Vagina (tissue), 2 donors: ENCODE measurements around the gene HNRNPC. TPM values are rescaled to one million over a fixed set of nuclear protein-coding genes. Genes with fewer than 3 reads are reported as not detected.
"Not testable (repeated sequence)": the region's sequence is repeated elsewhere in the genome, so short reads cannot be mapped to it uniquely, and the experiment has no call there.

Experiments used
- DNase-seq, 2 donors: peaks; one replicate each; pipeline ENCODE4 v3.0.0-alpha.2; 2017; ENCODE audit errors: extremely low spot score in 2 of 2
- H3K27ac ChIP-seq: fragments of 200-600 bp; sonication (generic); one replicate; pipeline ENCODE4 v1.5.1; 2019
- H3K27me3 ChIP-seq: fragments of 200-600 bp; sonication (generic); one replicate; pipeline ENCODE4 v1.5.1; 2019
- H3K36me3 ChIP-seq, 2 donors: fragments of 200-600 bp; sonication (generic); one replicate each; pipeline ENCODE4 v1.5.1; 2017 to 2019
- H3K4me1 ChIP-seq: fragments of 200-600 bp; sonication (generic); one replicate; pipeline ENCODE4 v1.5.1; 2019
- H3K4me3 ChIP-seq, 2 donors: fragments of 200-600 bp; sonication (generic); 1 replicate in 1 of 2; 2 replicates in 1 of 2; pipeline ENCODE4 v1.5.1; 2016 to 2019
- H3K9me3 ChIP-seq: fragments of 200-600 bp; sonication (generic); one replicate; pipeline ENCODE4 v1.5.1; 2019
- CTCF ChIP-seq, 3 experiments: fragments of 450-650 bp in 2 of 3; fragments of 200-600 bp in 1 of 3; sonication (generic) in 1 of 3; IDR thresholded peaks; one replicate each; pipeline ENCODE4 v1.5.1; 2017 to 2019; ENCODE audit warnings: antibody characterized with exemption in 3 of 3, mild to moderate bottlenecking in 2 of 3, moderate library complexity in 2 of 3
- POLR2A ChIP-seq, 2 donors: fragments of 450-650 bp; IDR thresholded peaks; one replicate each; pipeline ENCODE4 v1.6.1; 2017; ENCODE audit warnings: antibody characterized with exemption in 2 of 2, mild to moderate bottlenecking in 2 of 2, moderate library complexity in 2 of 2
- POLR2AphosphoS5 ChIP-seq, 2 donors: sonication (generic); formaldehyde crosslinking; IDR thresholded peaks; one replicate each; pipeline ENCODE4 v1.9.0; 2017; ENCODE audit warnings: antibody characterized with exemption in 2 of 2, mild to moderate bottlenecking in 2 of 2, low read depth in 1 of 2; ENCODE audit not compliant: insufficient read depth in 1 of 2
- intact Hi-C: fragments of 100-400 bp; cut with DNase I; formaldehyde crosslinking; loops from one replicate; pipeline ENCODE4 v1.15.1; 2023
- total RNA-seq: library from RNA; depleted of rRNA; stranded (reverse); fragments of >200 nt; gene quantifications from one replicate; pipeline ENCODE4 v1.2.3, GENCODE V29; 2016

Gene HNRNPC
- total RNA-seq, 1 donor from 2014 or later, result 345 TPM

GRCh38 chr14:21227981-21228380 is 41.3 kb downstream of the HNRNPC start:
- peaks cover 0 to 83% of the 10 kb centered on the region in 2 donors for H3K36me3 ChIP-seq
- H3K4me3 ChIP-seq, result no peak overlapping the region
- H3K27me3 ChIP-seq, result no peaks in the 10 kb centered on the region
- peaks cover 39% of the 10 kb centered on the region for H3K4me1 ChIP-seq
- H3K9me3 ChIP-seq, result no peaks in the 10 kb centered on the region
- intact Hi-C loops, result no loop called here
- TF ChIP-seq POLR2AphosphoS5 (IDR thresholded peaks at IDR 0.05; ENCODE audit: insufficient read depth in 1 of 2, low read depth in 1 of 2), result no peak
- TF ChIP-seq CTCF (IDR thresholded peaks at IDR 0.05), result no peak
- TF ChIP-seq POLR2A (IDR thresholded peaks at IDR 0.05), result no peak
- H3K27ac ChIP-seq, result no peak overlapping the region
- DNase-seq, result no peak

- no peaks in the 10 kb centered on the region for H3K9me3 ChIP-seq
- TF ChIP-seq CTCF (IDR thresholded peaks at IDR 0.05) (no peak), POLR2AphosphoS5 (IDR thresholded peaks at IDR 0.05; ENCODE audit: insufficient read depth in 1 of 2, low read depth in 1 of 2) (no peak)
- no peak overlapping the region for H3K27ac ChIP-seq
- peaks cover 0 to 85% of the 10 kb centered on the region in 2 donors for H3K36me3 ChIP-seq
- peaks cover 31% of the 10 kb centered on the region for H3K4me1 ChIP-seq
- DNase-seq, result no peak
- H3K27me3 ChIP-seq, result no peaks in the 10 kb centered on the region
- H3K4me3 ChIP-seq, result no peak overlapping the region
- intact Hi-C loops, result no loop called here
These were observed 42.1 kb downstream of the HNRNPC start for GRCh38 chr14:21227150-21227549.

- Histone ChIP-seq H3K36me3 (peaks cover 0 to 81% of the 10 kb centered on the region in 2 donors), H3K9me3 (no peaks in the 10 kb centered on the region), H3K27ac (no peak overlapping the region), H3K27me3 (no peaks in the 10 kb centered on the region), H3K4me3 (no peak overlapping the region), H3K4me1 (peaks cover 26% of the 10 kb centered on the region)
- no peak for TF ChIP-seq POLR2A (IDR thresholded peaks at IDR 0.05)
- no peak for TF ChIP-seq CTCF (IDR thresholded peaks at IDR 0.05)
- no peak for TF ChIP-seq POLR2AphosphoS5 (IDR thresholded peaks at IDR 0.05; ENCODE audit: insufficient read depth in 1 of 2, low read depth in 1 of 2)
- intact Hi-C loops, result no loop called here
- no peak for DNase-seq
These were observed 42.8 kb downstream of the HNRNPC start for GRCh38 chr14:21226467-21226866.

- H3K4me3 ChIP-seq, intact Hi-C loops, H3K27me3 ChIP-seq, H3K9me3 ChIP-seq, DNase-seq, H3K27ac ChIP-seq: not testable (repeated sequence)
- peaks cover 29% of the 10 kb centered on the region for H3K4me1 ChIP-seq
- H3K36me3 ChIP-seq, result peaks cover 0 to 68% of the 10 kb centered on the region in 2 donors
These were observed 44.1 kb downstream of the HNRNPC start for GRCh38 chr14:21225164-21225563.

GRCh38 chr14:21220874-21221477 is 48.3 kb downstream of the HNRNPC start:
- no peak overlapping the region for H3K27ac ChIP-seq
- H3K4me3 ChIP-seq, result no peak overlapping the region
- H3K36me3 ChIP-seq, result peaks cover 0 to 45% of the 10 kb centered on the region in 2 donors
- intact Hi-C loops, result no loop called here
- no peaks in the 10 kb centered on the region for H3K9me3 ChIP-seq
- no peak for DNase-seq
- H3K27me3 ChIP-seq, result no peaks in the 10 kb centered on the region
- TF ChIP-seq POLR2A (IDR thresholded peaks at IDR 0.05), result no peak
- peaks cover 65% of the 10 kb centered on the region for H3K4me1 ChIP-seq

GRCh38 chr14:21219561-21220111 is 49.6 kb downstream of the HNRNPC start:
- H3K36me3 ChIP-seq, result peaks cover 0 to 39% of the 10 kb centered on the region in 2 donors
- H3K27me3 ChIP-seq, result no peaks in the 10 kb centered on the region
- TF ChIP-seq POLR2AphosphoS5 (IDR thresholded peaks at IDR 0.05; ENCODE audit: insufficient read depth in 1 of 2, low read depth in 1 of 2) (no peak), CTCF (IDR thresholded peaks at IDR 0.05) (no peak), POLR2A (IDR thresholded peaks at IDR 0.05) (no peak)
- no peak overlapping the region for H3K4me3 ChIP-seq
- intact Hi-C loops, result no loop called here
- H3K27ac ChIP-seq, result no peak overlapping the region
- peaks cover 72% of the 10 kb centered on the region for H3K4me1 ChIP-seq
- H3K9me3 ChIP-seq, result no peaks in the 10 kb centered on the region
- DNase-seq, result no peak
